ENCODE results near the gene PHYKPL. TPM values are rescaled to one million over a fixed set of nuclear protein-coding genes. Genes with fewer than 3 reads are reported as not detected.

Gene PHYKPL
- total and polyA plus RNA-seq, 2 of the 13 experiments (the other 11 are each of a cell fraction or from before 2014, with no cell fraction given) = 18.0 to 78.6 TPM

DNA sequence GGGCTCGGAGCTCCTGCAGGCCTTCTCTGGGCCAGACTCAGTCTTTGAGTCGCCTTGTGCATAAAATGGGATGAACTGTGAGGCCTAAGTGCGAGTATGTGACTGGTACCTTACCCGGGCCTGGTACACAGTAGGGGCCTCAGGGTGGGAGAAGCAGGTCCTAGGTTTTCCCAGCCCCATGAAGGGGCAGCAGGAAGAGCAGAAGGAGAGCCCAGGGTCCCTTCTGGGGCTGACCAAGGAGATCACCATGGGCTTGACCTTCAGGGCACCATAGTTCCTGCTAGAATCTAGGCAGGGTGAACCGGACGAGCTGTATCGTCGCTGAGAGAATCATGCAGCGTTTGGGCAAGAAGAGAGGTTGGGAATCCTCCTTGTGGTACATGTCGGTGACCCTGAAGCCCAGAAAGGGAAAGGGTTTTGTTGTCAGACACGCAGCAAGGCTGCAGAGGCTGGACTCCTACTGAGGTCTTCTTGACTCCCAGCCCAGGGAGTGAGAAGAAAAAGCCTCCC, 373 bp upstream of the PHYKPL start (continued):
- TF ChIP-seq ZNF235 (CRISPR knock-in tag; IDR thresholded peaks at IDR 0.05; ENCODE audit: borderline replicate concordance) (0 out of 2 replicates have a peak, but pooled peaks have one; percentile 52), ZSCAN29 (CRISPR knock-in tag; conservative IDR thresholded peaks at IDR 0.05) (no peak), ATF1 (CRISPR knock-in tag; IDR thresholded peaks at IDR 0.05) (no peak), RARA (CRISPR knock-in tag; IDR thresholded peaks at IDR 0.05) (no peak), ZNF777 (CRISPR knock-in tag; IDR thresholded peaks at IDR 0.05) (no peak), ZNF577 (CRISPR knock-in tag; IDR thresholded peaks at IDR 0.05; ENCODE audit: borderline replicate concordance, low read depth) (no peak), ZNF607 (CRISPR knock-in tag; IDR thresholded peaks at IDR 0.05; ENCODE audit: borderline replicate concordance) (no peak; the same call in 1 of the 2 replicates), ZNF567 (CRISPR knock-in tag; IDR thresholded peaks at IDR 0.05; ENCODE audit: borderline replicate concordance) (no peak), ZNF256 (CRISPR knock-in tag; conservative IDR thresholded peaks at IDR 0.05) (no peak), ARHGAP35 (CRISPR knock-in tag; IDR thresholded peaks at IDR 0.05; ENCODE audit: borderline replicate concordance) (no peak), POLR2AphosphoS2 (IDR thresholded peaks at IDR 0.05; ENCODE audit: low read depth, low read length) (no peak), SMARCC2 (IDR thresholded peaks at IDR 0.05) (no peak), MYC (CRISPR knock-in tag; IDR thresholded peaks at IDR 0.05; ENCODE audit: borderline replicate concordance) (no peak)
- TF ChIP-seq, protein P1, sequence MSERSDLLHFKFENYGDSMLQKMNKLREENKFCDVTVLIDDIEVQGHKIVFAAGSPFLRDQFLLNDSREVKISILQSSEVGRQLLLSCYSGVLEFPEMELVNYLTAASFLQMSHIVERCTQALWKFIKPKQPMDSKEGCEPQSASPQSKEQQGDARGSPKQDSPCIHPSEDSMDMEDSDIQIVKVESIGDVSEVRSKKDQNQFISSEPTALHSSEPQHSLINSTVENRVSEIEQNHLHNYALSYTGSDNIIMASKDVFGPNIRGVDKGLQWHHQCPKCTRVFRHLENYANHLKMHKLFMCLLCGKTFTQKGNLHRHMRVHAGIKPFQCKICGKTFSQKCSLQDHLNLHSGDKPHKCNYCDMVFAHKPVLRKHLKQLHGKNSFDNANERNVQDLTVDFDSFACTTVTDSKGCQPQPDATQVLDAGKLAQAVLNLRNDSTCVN (CRISPR knock-in tag; IDR thresholded peaks at IDR 0.05; ENCODE audit: borderline replicate concordance) = no peak
- TF ChIP-seq, protein P2, sequence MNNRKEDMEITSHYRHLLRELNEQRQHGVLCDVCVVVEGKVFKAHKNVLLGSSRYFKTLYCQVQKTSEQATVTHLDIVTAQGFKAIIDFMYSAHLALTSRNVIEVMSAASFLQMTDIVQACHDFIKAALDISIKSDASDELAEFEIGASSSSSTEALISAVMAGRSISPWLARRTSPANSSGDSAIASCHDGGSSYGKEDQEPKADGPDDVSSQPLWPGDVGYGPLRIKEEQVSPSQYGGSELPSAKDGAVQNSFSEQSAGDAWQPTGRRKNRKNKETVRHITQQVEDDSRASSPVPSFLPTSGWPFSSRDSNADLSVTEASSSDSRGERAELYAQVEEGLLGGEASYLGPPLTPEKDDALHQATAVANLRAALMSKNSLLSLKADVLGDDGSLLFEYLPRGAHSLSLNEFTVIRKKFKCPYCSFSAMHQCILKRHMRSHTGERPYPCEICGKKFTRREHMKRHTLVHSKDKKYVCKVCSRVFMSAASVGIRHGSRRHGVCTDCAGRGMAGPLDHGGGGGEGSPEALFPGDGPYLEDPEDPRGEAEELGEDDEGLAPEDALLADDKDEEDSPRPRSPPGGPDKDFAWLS (CRISPR knock-in tag; IDR thresholded peaks at IDR 0.05; ENCODE audit: borderline replicate concordance) = no peak
- TF ChIP-seq, protein P3, sequence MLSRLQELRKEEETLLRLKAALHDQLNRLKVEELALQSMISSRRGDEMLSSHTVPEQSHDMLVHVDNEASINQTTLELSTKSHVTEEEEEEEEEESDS (CRISPR knock-in tag; IDR thresholded peaks at IDR 0.05; ENCODE audit: borderline replicate concordance) = no peak
- TF ChIP-seq, protein P4, sequence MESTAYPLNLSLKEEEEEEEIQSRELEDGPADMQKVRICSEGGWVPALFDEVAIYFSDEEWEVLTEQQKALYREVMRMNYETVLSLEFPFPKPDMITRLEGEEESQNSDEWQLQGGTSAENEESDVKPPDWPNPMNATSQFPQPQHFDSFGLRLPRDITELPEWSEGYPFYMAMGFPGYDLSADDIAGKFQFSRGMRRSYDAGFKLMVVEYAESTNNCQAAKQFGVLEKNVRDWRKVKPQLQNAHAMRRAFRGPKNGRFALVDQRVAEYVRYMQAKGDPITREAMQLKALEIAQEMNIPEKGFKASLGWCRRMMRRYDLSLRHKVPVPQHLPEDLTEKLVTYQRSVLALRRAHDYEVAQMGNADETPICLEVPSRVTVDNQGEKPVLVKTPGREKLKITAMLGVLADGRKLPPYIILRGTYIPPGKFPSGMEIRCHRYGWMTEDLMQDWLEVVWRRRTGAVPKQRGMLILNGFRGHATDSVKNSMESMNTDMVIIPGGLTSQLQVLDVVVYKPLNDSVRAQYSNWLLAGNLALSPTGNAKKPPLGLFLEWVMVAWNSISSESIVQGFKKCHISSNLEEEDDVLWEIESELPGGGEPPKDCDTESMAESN (CRISPR knock-in tag; conservative IDR thresholded peaks at IDR 0.05) = no peak
- TF ChIP-seq, protein P5, sequence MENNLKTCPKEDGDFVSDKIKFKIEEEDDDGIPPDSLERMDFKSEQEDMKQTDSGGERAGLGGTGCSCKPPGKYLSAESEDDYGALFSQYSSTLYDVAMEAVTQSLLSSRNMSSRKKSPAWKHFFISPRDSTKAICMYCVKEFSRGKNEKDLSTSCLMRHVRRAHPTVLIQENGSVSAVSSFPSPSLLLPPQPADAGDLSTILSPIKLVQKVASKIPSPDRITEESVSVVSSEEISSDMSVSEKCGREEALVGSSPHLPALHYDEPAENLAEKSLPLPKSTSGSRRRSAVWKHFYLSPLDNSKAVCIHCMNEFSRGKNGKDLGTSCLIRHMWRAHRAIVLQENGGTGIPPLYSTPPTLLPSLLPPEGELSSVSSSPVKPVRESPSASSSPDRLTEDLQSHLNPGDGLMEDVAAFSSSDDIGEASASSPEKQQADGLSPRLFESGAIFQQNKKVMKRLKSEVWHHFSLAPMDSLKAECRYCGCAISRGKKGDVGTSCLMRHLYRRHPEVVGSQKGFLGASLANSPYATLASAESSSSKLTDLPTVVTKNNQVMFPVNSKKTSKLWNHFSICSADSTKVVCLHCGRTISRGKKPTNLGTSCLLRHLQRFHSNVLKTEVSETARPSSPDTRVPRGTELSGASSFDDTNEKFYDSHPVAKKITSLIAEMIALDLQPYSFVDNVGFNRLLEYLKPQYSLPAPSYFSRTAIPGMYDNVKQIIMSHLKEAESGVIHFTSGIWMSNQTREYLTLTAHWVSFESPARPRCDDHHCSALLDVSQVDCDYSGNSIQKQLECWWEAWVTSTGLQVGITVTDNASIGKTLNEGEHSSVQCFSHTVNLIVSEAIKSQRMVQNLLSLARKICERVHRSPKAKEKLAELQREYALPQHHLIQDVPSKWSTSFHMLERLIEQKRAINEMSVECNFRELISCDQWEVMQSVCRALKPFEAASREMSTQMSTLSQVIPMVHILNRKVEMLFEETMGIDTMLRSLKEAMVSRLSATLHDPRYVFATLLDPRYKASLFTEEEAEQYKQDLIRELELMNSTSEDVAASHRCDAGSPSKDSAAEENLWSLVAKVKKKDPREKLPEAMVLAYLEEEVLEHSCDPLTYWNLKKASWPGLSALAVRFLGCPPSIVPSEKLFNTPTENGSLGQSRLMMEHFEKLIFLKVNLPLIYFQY (CRISPR knock-in tag; IDR thresholded peaks at IDR 0.05; ENCODE audit: borderline replicate concordance) = no peak
- TF ChIP-seq, protein P6, sequence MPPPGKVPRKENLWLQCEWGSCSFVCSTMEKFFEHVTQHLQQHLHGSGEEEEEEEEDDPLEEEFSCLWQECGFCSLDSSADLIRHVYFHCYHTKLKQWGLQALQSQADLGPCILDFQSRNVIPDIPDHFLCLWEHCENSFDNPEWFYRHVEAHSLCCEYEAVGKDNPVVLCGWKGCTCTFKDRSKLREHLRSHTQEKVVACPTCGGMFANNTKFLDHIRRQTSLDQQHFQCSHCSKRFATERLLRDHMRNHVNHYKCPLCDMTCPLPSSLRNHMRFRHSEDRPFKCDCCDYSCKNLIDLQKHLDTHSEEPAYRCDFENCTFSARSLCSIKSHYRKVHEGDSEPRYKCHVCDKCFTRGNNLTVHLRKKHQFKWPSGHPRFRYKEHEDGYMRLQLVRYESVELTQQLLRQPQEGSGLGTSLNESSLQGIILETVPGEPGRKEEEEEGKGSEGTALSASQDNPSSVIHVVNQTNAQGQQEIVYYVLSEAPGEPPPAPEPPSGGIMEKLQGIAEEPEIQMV (CRISPR knock-in tag; IDR thresholded peaks at IDR 0.05; ENCODE audit: low read depth) = 0 out of 2 replicates have a peak, but pooled peaks have one; percentile 14
